MCF 10A (cell line): ENCODE results near the gene CTDNEP1. TPM values are rescaled to one million over a fixed set of nuclear protein-coding genes. Genes with fewer than 3 reads are reported as not detected.

Source experiments
- BruUV-seq: library from RNA; stranded (reverse); fragments of 400-500 nt; replicated peaks from 2 replicates; lab custom pipeline; 2021; lab: Mats Ljungman, UMichigan
- CTCF ChIA-PET: fragments of 300-600 bp; sonication (Branson Sonifier 250); formaldehyde crosslinking; extraction: SDS; loops from one replicate; lab custom pipeline; 2021; ENCODE audit warnings: antibody characterized with exemption, inconsistent platforms; lab: Yijun Ruan, JAX
- POLR2A ChIA-PET: fragments of 300-600, 350-650 bp; sonication (Branson Sonifier 250); formaldehyde crosslinking; extraction: SDS; loops from one replicate; lab custom pipeline; 2020; ENCODE audit warnings: antibody characterized with exemption, inconsistent platforms; lab: Yijun Ruan, JAX
- DNase-seq: peaks from one replicate; pipeline ENCODE4 v3.0.0-alpha.2; 2018; ENCODE audit not compliant: unreplicated experiment
- H3K27ac Mint-ChIP-seq: one replicate; pipeline ENCODE4 v1.8.0; 2022; ENCODE audit warnings: mild to moderate bottlenecking, low read depth, mixed read lengths; ENCODE audit not compliant: unreplicated experiment
- H3K27me3 Mint-ChIP-seq: one replicate; pipeline ENCODE4 v1.8.0; 2022; ENCODE audit warnings: mixed read lengths; ENCODE audit not compliant: insufficient read depth, unreplicated experiment
- H3K36me3 Mint-ChIP-seq: one replicate; pipeline ENCODE4 v1.8.0; 2022; ENCODE audit warnings: mild to moderate bottlenecking, moderate library complexity, mixed read lengths; ENCODE audit not compliant: insufficient read depth, unreplicated experiment
- H3K4me1 Mint-ChIP-seq: one replicate; pipeline ENCODE4 v1.8.0; 2022; ENCODE audit warnings: mixed read lengths; ENCODE audit not compliant: insufficient read depth, unreplicated experiment
- H3K4me3 Mint-ChIP-seq: one replicate; pipeline ENCODE4 v1.8.0; 2022; ENCODE audit warnings: mild to moderate bottlenecking, moderate library complexity, mixed read lengths; ENCODE audit not compliant: unreplicated experiment
- H3K9me3 Mint-ChIP-seq: one replicate; pipeline ENCODE4 v1.8.0; 2022; ENCODE audit warnings: mixed read lengths; ENCODE audit not compliant: unreplicated experiment
- CTCF ChIP-seq: fragments of 200-600 bp; IDR thresholded peaks from one replicate; pipeline ENCODE4 v1.8.0; 2022; ENCODE audit warnings: antibody characterized with exemption, mild to moderate bottlenecking; ENCODE audit not compliant: unreplicated experiment
- intact Hi-C: fragments of 100-400 bp; cut with micrococcal nuclease; formaldehyde crosslinking; loops from 2 replicates; pipeline ENCODE4 v1.14.1; 2022
- total RNA-seq: library from RNA; stranded (reverse); gene quantifications from 2 replicates; pipeline ENCODE4 v1.2.3, GENCODE V29; 2022

The CTDNEP1 gene
- total RNA-seq, 1 experiment from 2014 or later, result 148 TPM

GRCh38 chr17:7250695-7251627, 573 bp downstream of the CTDNEP1 start:
- H3K4me1 Mint-ChIP-seq, result peaks cover 19% of the 10 kb centered on the region
- H3K27me3 Mint-ChIP-seq, result no peaks in the 10 kb centered on the region
- H3K27ac Mint-ChIP-seq, result peak overlapping the region; percentile 99
- TF ChIP-seq CTCF, result no peak
- peaks cover 62% of the 10 kb centered on the region for H3K36me3 Mint-ChIP-seq
- ChIA-PET POLR2A (interaction anchor here (0.6 to 4.4 kb wide), 14 partner anchors 9 to 1824 kb away, joined by 3 to 128 read pairs (median 4); partner anchors contain the start of genes ACADVL, DLG4, DVL2 and GABARAP), CTCF (interaction anchor here (1.3 kb wide), 1 partner anchor 10 kb away, joined by 3 read pairs; no protein-coding TSS in a partner anchor)
- intact Hi-C loops, result no loop called here
- no peaks in the 10 kb centered on the region for H3K9me3 Mint-ChIP-seq
- no TSS peak for BruUV-seq
- H3K4me3 Mint-ChIP-seq, result peak overlapping the region; percentile 92
- DNase-seq, result no peak

- peak overlapping the region; percentile 99 for H3K27ac Mint-ChIP-seq
- intact Hi-C loops, result no loop called here
- POLR2A ChIA-PET, result interaction anchor here (0.6 to 4.4 kb wide), 9 partner anchors 7 to 438 kb away, joined by 3 to 128 read pairs (median 4); partner anchors contain the start of genes ACADVL, DLG4, GABARAP and PHF23
Observed at GRCh38 chr17:7249830-7250229, 1.7 kb downstream of the CTDNEP1 start.

GRCh38 chr17:7249214-7249613, 2.3 kb downstream of the CTDNEP1 start:
- Mint-ChIP-seq H3K4me3 (peak overlapping the region; percentile 92), H3K9me3 (no peaks in the 10 kb centered on the region), H3K4me1 (peaks cover 19% of the 10 kb centered on the region), H3K27me3 (no peaks in the 10 kb centered on the region), H3K27ac (peak overlapping the region; percentile 67), H3K36me3 (peaks cover 62% of the 10 kb centered on the region)
- BruUV-seq, result no TSS peak
- no peak for TF ChIP-seq CTCF
- CTCF ChIA-PET, result interaction anchor here (0.6 to 1.3 kb wide), 4 partner anchors 8 to 47 kb away, joined by 3 to 4 read pairs (median 3); partner anchors contain the start of gene PHF23
- POLR2A ChIA-PET, result interaction anchor here (0.6 to 4.4 kb wide), 8 partner anchors 8 to 438 kb away, joined by 3 to 128 read pairs (median 4); partner anchors contain the start of genes ACADVL, DLG4, GABARAP and PHF23
- intact Hi-C loops, result no loop called here
- DNase-seq, result no peak

More at GRCh38 chr17:7249830-7250229, 1.7 kb downstream of the CTDNEP1 start:
- TF ChIP-seq CTCF, result no peak
- no peak for DNase-seq
- BruUV-seq, result no TSS peak
- no peaks in the 10 kb centered on the region for H3K27me3 Mint-ChIP-seq
- peak overlapping the region; percentile 92 for H3K4me3 Mint-ChIP-seq
- H3K9me3 Mint-ChIP-seq, result no peaks in the 10 kb centered on the region
- CTCF ChIA-PET, result interaction anchor here (0.5 to 1.3 kb wide), 3 partner anchors 8 to 204 kb away, joined by 3 to 4 read pairs (median 4); partner anchors contain the start of gene PHF23
- H3K4me1 Mint-ChIP-seq, result peaks cover 19% of the 10 kb centered on the region
- H3K36me3 Mint-ChIP-seq, result peaks cover 62% of the 10 kb centered on the region
